Activated CD4-positive, alpha-beta T cell treated with anti-CD3 and anti-CD28 coated beads for 36 hours (primary cell): ENCODE results near the gene OSBPL3. TPM values are rescaled to one million over a fixed set of nuclear protein-coding genes. Genes with fewer than 3 reads are reported as not detected.
A peak's percentile ranks its signal among the peaks of the same experiment; 100 is the strongest.

ENCODE experiments used
- ATAC-seq: fragments of 200-7000 bp; cut with Tn5 transposase; one replicate; pipeline ENCODE4 v1.10.0; 2021; ENCODE audit warnings: mild to moderate bottlenecking, moderate library complexity
- CTCF ChIA-PET: fragments of 350-600 bp; sonication (Branson Sonifier 250); formaldehyde crosslinking; loops from one replicate; lab custom pipeline; 2021; ENCODE audit warnings: antibody characterized with exemption; lab: Charles Lee
- POLR2A ChIA-PET: fragments of 350-600 bp; sonication (Branson Sonifier 250); formaldehyde crosslinking; loops from one replicate; lab custom pipeline; 2021; ENCODE audit warnings: antibody characterized with exemption, inconsistent platforms; lab: Charles Lee
- DNase-seq: peaks from one replicate; pipeline ENCODE4 v3.0.0-alpha.2; 2020
- H3K27ac Mint-ChIP-seq: one replicate; pipeline ENCODE4 v1.8.0; 2021; ENCODE audit warnings: mixed read lengths
- H3K27me3 Mint-ChIP-seq: one replicate; pipeline ENCODE4 v1.8.0; 2021; ENCODE audit warnings: mixed read lengths
- H3K36me3 Mint-ChIP-seq: one replicate; pipeline ENCODE4 v1.8.0; 2021; ENCODE audit warnings: low read depth, mixed read lengths
- H3K4me1 Mint-ChIP-seq: one replicate; pipeline ENCODE4 v1.8.0; 2021; ENCODE audit warnings: mixed read lengths
- H3K4me3 Mint-ChIP-seq: one replicate; pipeline ENCODE4 v1.8.0; 2021; ENCODE audit warnings: mild to moderate bottlenecking, moderate library complexity, mixed read lengths
- H3K9me3 Mint-ChIP-seq: one replicate; pipeline ENCODE4 v1.8.0; 2021; ENCODE audit warnings: low read depth, mixed read lengths
- intact Hi-C, 2 experiments: fragments of 100-400 bp; cut with DNase I in 1 of 2; cut with micrococcal nuclease in 1 of 2; formaldehyde crosslinking; loops; one replicate each; pipeline versions ENCODE4 v1.14.2 to v1.15.1; 2022 to 2024; cut with DNase I, micrococcal nuclease
- total RNA-seq, 2 experiments: library from RNA; stranded (reverse); gene quantifications; one replicate each; pipeline ENCODE4 v1.2.3, GENCODE V29; 2021

The OSBPL3 gene
- total RNA-seq, 2 experiments from 2014 or later, result 34.7 to 38.2 TPM

DNA sequence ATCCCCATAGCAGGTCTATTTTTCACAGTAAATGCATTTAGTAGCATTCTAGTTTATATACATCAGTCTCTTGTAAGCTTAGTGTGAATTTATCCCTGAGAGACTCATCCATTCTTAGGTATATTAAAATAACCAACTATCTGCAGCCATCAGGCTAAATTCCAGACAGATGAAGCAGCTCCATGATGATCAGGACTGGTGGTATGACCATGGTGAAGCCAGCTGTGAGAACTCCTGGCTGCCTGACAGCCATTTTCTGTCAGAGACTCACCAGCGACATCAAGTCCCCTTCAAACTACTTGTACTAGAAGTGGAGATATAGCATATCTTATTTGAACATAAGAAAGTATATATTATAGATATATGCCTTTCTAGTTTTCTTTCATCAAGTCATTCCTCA, 152.4 kb downstream of the OSBPL3 start:
- intact Hi-C loops, result no loop called here
- Mint-ChIP-seq H3K4me3 (no peak overlapping the region), H3K27me3 (no peaks in the 10 kb centered on the region), H3K27ac (no peak overlapping the region), H3K4me1 (peaks cover 61% of the 10 kb centered on the region), H3K9me3 (no peaks in the 10 kb centered on the region), H3K36me3 (peaks cover 75% of the 10 kb centered on the region)
- DNase-seq (no peak), ATAC-seq (no peak)
- ChIA-PET POLR2A (interaction anchor here (1.0 kb wide), 1 partner anchor 154 kb away, joined by 4 read pairs; no protein-coding TSS in a partner anchor), CTCF (interaction anchor here (0.8 to 1.6 kb wide), 4 partner anchors 8 to 271 kb away, joined by 3 to 5 read pairs (median 5); no protein-coding TSS in a partner anchor)

- peaks cover 73% of the 10 kb centered on the region for H3K36me3 Mint-ChIP-seq
- peaks cover 63% of the 10 kb centered on the region for H3K4me1 Mint-ChIP-seq
- DNase-seq (peak; percentile 26), ATAC-seq (peak; percentile 62)
- intact Hi-C loops, result no loop called here
- no peaks in the 10 kb centered on the region for H3K27me3 Mint-ChIP-seq
- ChIA-PET POLR2A (interaction anchor here (1.0 to 1.1 kb wide), 2 partner anchors 150 to 154 kb away, joined by 3 to 4 read pairs; no protein-coding TSS in a partner anchor), CTCF (interaction anchor here (0.6 to 1.6 kb wide), 8 partner anchors 8 to 276 kb away, joined by 3 to 5 read pairs (median 4); no protein-coding TSS in a partner anchor)
- H3K9me3 Mint-ChIP-seq, result no peaks in the 10 kb centered on the region
- H3K27ac Mint-ChIP-seq, result peak overlapping the region; percentile 68
- no peak overlapping the region for H3K4me3 Mint-ChIP-seq
Measured at GRCh38 chr7:24827027-24827426, 153.0 kb downstream of the OSBPL3 start.

GRCh38 chr7:24826662-24827020, 153.3 kb downstream of the OSBPL3 start:
- ATAC-seq, result peak; percentile 54
- peaks cover 66% of the 10 kb centered on the region for H3K4me1 Mint-ChIP-seq
- peaks cover 71% of the 10 kb centered on the region for H3K36me3 Mint-ChIP-seq
- DNase-seq, result peak; percentile 24
- H3K9me3 Mint-ChIP-seq, result no peaks in the 10 kb centered on the region
- H3K27ac Mint-ChIP-seq, result peak overlapping the region; percentile 68
- H3K27me3 Mint-ChIP-seq, result no peaks in the 10 kb centered on the region
- H3K4me3 Mint-ChIP-seq, result no peak overlapping the region
- intact Hi-C loops, result no loop called here
- ChIA-PET POLR2A (interaction anchor here (1.0 to 1.1 kb wide), 2 partner anchors 151 to 155 kb away, joined by 3 to 4 read pairs; no protein-coding TSS in a partner anchor), CTCF (interaction anchor here (0.6 to 1.6 kb wide), 6 partner anchors 9 to 276 kb away, joined by 3 to 5 read pairs (median 4); no protein-coding TSS in a partner anchor)

GRCh38 chr7:24825931-24826661, 153.9 kb downstream of the OSBPL3 start:
- Mint-ChIP-seq H3K4me3 (no peak overlapping the region), H3K27ac (peak overlapping the region; percentile 68), H3K9me3 (no peaks in the 10 kb centered on the region), H3K4me1 (peaks cover 66% of the 10 kb centered on the region), H3K27me3 (no peaks in the 10 kb centered on the region), H3K36me3 (peaks cover 68% of the 10 kb centered on the region)
- no peak for ATAC-seq
- ChIA-PET CTCF (interaction anchor here (0.6 to 1.6 kb wide), 8 partner anchors 8 to 277 kb away, joined by 3 to 5 read pairs (median 4); no protein-coding TSS in a partner anchor), POLR2A (interaction anchor here (1.1 kb wide), 1 partner anchor 151 kb away, joined by 3 read pairs; no protein-coding TSS in a partner anchor)
- DNase-seq, result no peak
- intact Hi-C loops, result no loop called here

DNA sequence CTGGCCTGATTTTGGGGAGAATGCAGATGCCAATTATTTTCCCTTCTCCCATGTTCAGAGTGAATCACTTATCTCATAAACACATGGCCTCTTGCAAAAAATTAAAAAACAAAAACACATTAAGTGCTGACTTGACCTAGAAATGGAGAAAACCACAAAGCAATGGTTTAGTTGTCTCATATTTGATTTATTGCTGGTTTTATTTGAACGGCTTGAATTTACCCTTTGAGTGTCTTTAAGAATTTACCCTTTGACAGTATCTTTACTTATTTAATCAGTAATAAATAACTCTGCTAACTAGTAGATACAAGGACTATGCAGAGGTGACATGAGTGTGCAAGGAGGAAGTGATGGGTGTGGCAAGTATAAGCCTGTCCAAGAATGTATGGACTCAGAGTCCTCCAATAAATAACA, 154.6 kb downstream of the OSBPL3 start:
- no peak for DNase-seq
- peaks cover 62% of the 10 kb centered on the region for H3K36me3 Mint-ChIP-seq
- no peaks in the 10 kb centered on the region for H3K9me3 Mint-ChIP-seq
- intact Hi-C loops, result no loop called here
- no peak overlapping the region for H3K27ac Mint-ChIP-seq
- CTCF ChIA-PET, result interaction anchor here (0.8 to 1.3 kb wide), 4 partner anchors 9 to 273 kb away, joined by 3 to 5 read pairs (median 4); no protein-coding TSS in a partner anchor
- ATAC-seq, result no peak
- POLR2A ChIA-PET, result no interaction called here
- peaks cover 67% of the 10 kb centered on the region for H3K4me1 Mint-ChIP-seq
- no peak overlapping the region for H3K4me3 Mint-ChIP-seq
- H3K27me3 Mint-ChIP-seq, result no peaks in the 10 kb centered on the region

DNA sequence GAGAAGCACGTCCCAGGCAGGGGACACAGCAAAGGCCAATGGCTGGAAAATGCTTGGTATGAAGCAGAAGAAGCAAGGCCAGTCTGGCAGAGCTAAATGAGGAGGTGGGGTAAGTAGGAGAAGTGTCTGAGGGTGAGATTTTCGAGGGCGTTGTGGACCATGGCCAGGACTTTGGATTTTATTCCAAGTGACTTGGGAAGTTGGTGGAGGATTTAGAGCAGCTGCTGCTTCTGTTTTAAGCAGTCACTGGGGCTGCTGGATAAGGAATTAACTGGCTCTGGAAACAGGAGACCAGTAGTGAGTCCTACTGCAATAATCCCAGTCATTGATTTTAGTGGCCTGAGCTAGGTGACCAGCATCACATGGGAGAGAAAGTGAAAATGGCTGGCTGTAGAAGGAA, 155.1 kb downstream of the OSBPL3 start:
- Mint-ChIP-seq H3K4me3 (no peak overlapping the region), H3K9me3 (no peaks in the 10 kb centered on the region), H3K27me3 (no peaks in the 10 kb centered on the region), H3K36me3 (peaks cover 61% of the 10 kb centered on the region), H3K27ac (no peak overlapping the region), H3K4me1 (peaks cover 67% of the 10 kb centered on the region)
- no peak for ATAC-seq
- ChIA-PET POLR2A (interaction anchor here (0.5 kb wide), 1 partner anchor 309 kb away, joined by 9 read pairs; no protein-coding TSS in a partner anchor), CTCF (interaction anchor here (0.9 to 1.3 kb wide), 3 partner anchors 141 to 273 kb away, joined by 3 to 5 read pairs (median 4); no protein-coding TSS in a partner anchor)
- no peak for DNase-seq
- intact Hi-C loops, result no loop called here

DNA sequence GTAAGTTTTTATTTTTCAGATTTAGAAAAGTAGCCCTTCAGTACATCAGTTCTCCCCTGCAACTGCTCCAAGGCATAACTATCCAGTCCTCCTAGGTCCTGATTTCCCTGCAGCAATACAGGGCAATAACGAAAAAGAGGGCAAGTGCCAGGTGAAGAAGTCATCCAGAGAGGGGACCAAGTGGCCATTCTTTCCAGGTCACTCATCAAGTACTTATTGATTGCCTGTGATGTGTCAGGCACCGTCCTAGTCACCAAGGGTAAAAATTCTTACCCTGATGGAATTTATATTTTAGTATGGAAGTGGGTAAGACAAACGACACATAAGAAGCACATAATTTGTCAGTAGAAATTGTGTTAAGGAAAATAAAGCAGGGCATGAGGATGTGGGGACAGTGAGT, 155.6 kb downstream of the OSBPL3 start:
- ChIA-PET CTCF (interaction anchor here (1.3 kb wide), 1 partner anchor 274 kb away, joined by 4 read pairs; no protein-coding TSS in a partner anchor), POLR2A (interaction anchor here (0.5 kb wide), 1 partner anchor 310 kb away, joined by 9 read pairs; no protein-coding TSS in a partner anchor)
- intact Hi-C loops, result no loop called here
- ATAC-seq, result no peak
- DNase-seq, result no peak
- no peak overlapping the region for H3K27ac Mint-ChIP-seq
- no peaks in the 10 kb centered on the region for H3K27me3 Mint-ChIP-seq
- no peak overlapping the region for H3K4me3 Mint-ChIP-seq
- no peaks in the 10 kb centered on the region for H3K9me3 Mint-ChIP-seq
- H3K36me3 Mint-ChIP-seq, result peaks cover 59% of the 10 kb centered on the region
- peaks cover 67% of the 10 kb centered on the region for H3K4me1 Mint-ChIP-seq

GRCh38 chr7:24821754-24822054, 158.3 kb downstream of the OSBPL3 start:
- ChIA-PET CTCF (interaction anchor here (0.6 to 3.9 kb wide), 25 partner anchors 10 to 360 kb away, joined by 3 to 57 read pairs (median 5); partner anchors contain the start of gene OSBPL3), POLR2A (interaction anchor here (0.6 to 1.7 kb wide), 4 partner anchors 153 to 303 kb away, joined by 3 to 6 read pairs (median 4); partner anchors contain the start of gene CYCS)
- intact Hi-C loops, result loop anchor here (1.0 to 2.0 kb wide), 13 partner anchors 45 to 304 kb away; partner anchors contain the start of genes OSBPL3 (in 2 of the 2), CYCS (in 1 of the 2) and PALS2 (in 1 of the 2)
- Mint-ChIP-seq H3K4me1 (peaks cover 59% of the 10 kb centered on the region), H3K4me3 (peak overlapping the region; percentile 61), H3K36me3 (peaks cover 55% of the 10 kb centered on the region), H3K27me3 (no peaks in the 10 kb centered on the region), H3K27ac (peak overlapping the region; percentile 100), H3K9me3 (no peaks in the 10 kb centered on the region)
- DNase-seq (peak; percentile 10), ATAC-seq (no peak)

DNA sequence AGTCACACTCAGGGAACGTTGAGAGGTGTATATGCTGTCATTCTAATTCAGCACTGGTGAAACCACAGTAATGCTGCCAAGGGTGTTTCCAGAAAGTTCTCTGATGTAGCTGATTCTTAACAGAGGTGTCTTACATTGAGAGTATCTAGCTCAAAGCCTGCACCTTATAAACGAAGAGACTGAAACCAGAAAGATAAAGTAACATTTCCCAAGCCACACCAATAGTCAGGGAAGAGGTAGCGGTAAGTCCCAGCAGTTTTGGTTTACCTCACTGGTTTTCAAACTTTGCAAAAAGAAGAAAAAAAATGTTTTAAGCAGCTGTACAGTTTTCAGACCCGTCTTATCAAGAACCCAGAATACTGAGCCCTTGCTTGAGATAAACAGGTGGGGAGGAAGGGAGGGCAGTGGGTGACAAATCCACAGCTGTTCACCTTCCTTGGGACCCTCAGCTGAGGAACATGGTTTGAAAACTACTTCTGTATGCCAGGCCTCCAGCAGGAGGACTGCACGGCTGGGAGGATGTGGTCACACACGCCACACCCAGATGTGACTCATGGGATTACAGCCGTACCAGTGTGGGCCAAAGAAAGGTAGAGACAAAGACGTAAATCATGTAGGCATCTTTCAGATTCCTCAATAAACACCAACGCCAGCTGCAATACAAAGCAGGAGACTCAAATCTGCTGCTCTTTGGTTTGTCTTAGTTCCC, 158.8 kb downstream of the OSBPL3 start:
- intact Hi-C loops, result loop anchor here (1.0 to 2.0 kb wide), 13 partner anchors 45 to 304 kb away; partner anchors contain the start of genes OSBPL3 (in 2 of the 2), CYCS (in 1 of the 2) and PALS2 (in 1 of the 2)
- ChIA-PET CTCF (interaction anchor here (0.6 to 3.9 kb wide), 49 partner anchors 8 to 1274 kb away, joined by 3 to 57 read pairs (median 4); partner anchors contain the start of genes CYCS and OSBPL3), POLR2A (interaction anchor here (0.6 to 1.7 kb wide), 9 partner anchors 9 to 304 kb away, joined by 3 to 6 read pairs (median 4); partner anchors contain the start of gene CYCS)
- Mint-ChIP-seq H3K27me3 (no peaks in the 10 kb centered on the region), H3K36me3 (peaks cover 54% of the 10 kb centered on the region), H3K27ac (peak overlapping the region; percentile 100), H3K4me3 (peak overlapping the region; percentile 61), H3K9me3 (no peaks in the 10 kb centered on the region), H3K4me1 (peaks cover 54% of the 10 kb centered on the region)
- DNase-seq (peak; percentile 90), ATAC-seq (peak; percentile 93)

GRCh38 chr7:24820730-24821044, 159.3 kb downstream of the OSBPL3 start:
- ChIA-PET POLR2A (interaction anchor here (0.7 to 1.7 kb wide), 8 partner anchors 8 to 304 kb away, joined by 3 to 6 read pairs (median 4); partner anchors contain the start of gene CYCS), CTCF (interaction anchor here (0.6 to 3.9 kb wide), 44 partner anchors 8 to 1274 kb away, joined by 3 to 57 read pairs (median 5); partner anchors contain the start of genes CYCS and OSBPL3)
- Mint-ChIP-seq H3K27ac (peak overlapping the region; percentile 100), H3K4me3 (peak overlapping the region; percentile 64), H3K9me3 (no peaks in the 10 kb centered on the region), H3K4me1 (peaks cover 49% of the 10 kb centered on the region), H3K36me3 (peaks cover 50% of the 10 kb centered on the region), H3K27me3 (no peaks in the 10 kb centered on the region)
- ATAC-seq (no peak), DNase-seq (no peak)
- intact Hi-C loops, result loop anchor here (1.0 to 2.0 kb wide), 16 partner anchors 46 to 305 kb away; partner anchors contain the start of genes OSBPL3 (in 2 of the 2), CYCS (in 1 of the 2) and PALS2 (in 1 of the 2)
